Stimulated activated CD8-positive, alpha-beta memory T cell treated with anti-CD3 and anti-CD28 coated beads, Interleukin-4, amount 100 ng/mL, for 4 hours (primary cell): ENCODE results near the gene CWC27.
"Not testable (repeated sequence)": the region's sequence is repeated elsewhere in the genome, so short reads cannot be mapped to it uniquely, and the experiment has no call there.

ENCODE experiments used
- DNase-seq, 2 donors: peaks; one replicate each; pipeline ENCODE4 v3.0.0-alpha.2; 2020; ENCODE audit warnings: low read depth in 2 of 2, low spot score in 1 of 2

Gene CWC27

DNA sequence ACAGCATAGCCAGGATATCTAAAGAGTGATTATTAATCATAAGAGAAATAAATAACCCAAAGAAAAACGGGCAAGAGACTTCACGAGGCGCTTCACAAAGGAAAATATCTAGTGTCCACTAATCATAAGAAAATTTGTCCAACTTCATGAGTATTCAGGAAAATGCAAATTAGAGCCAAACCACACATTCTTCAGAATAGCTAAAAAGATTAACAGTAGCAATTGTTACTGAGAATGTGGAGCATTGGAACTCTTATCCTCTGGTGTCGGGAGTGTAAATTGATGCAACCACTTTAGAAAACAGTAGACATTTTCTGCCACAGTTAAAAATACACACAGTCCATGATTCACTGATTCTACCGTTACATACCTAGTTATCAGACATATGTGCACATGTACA lies 145.7 kb downstream of the CWC27 start:
- no peak for DNase-seq

DNA sequence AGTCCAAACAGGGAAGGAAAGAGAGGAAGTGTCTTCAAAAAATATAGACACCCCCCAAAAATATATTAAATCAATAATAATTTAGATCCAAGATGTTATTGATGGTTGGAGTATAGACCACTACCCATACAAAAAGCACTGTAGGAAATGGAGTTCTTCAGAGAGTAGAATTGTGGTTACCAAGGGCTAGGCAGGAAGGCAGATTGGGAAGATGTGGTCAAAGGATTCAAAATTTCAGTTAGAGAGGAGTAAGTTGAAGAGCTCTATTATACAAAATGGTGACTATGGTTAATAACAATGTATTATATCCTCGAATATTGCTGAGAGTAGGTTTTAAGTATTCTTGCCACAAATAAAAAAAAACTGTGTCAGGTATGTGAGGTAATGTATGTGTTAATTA lies 149.4 kb downstream of the CWC27 start:
- DNase-seq = no peak

GRCh38 chr5:64921386-64921785 lies 152.7 kb downstream of the CWC27 start:
- no peak for DNase-seq

- DNase-seq = no peak
Observed at GRCh38 chr5:64923151-64923685, 154.5 kb downstream of the CWC27 start.

GRCh38 chr5:64925123-64925522 lies 156.4 kb downstream of the CWC27 start:
- no peak for DNase-seq

DNA sequence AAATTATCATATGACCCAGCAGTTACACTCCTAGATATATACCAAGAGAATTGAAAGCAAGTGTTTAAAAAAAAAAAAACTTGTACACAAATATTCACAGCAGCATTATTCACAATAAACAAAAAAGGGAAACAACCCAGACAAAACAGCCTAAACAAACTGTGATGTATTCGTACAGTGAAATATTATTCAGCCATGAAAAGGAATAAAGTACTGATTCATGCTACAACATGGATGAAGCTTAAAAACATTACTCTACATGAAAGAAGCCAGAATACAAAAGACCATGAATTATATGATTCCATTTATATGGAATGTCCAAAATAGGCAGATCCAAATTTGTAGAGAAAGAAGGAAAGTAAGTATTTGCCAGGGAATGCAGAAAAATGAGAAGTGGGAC lies 161.1 kb downstream of the CWC27 start:
- no peak for DNase-seq

DNA sequence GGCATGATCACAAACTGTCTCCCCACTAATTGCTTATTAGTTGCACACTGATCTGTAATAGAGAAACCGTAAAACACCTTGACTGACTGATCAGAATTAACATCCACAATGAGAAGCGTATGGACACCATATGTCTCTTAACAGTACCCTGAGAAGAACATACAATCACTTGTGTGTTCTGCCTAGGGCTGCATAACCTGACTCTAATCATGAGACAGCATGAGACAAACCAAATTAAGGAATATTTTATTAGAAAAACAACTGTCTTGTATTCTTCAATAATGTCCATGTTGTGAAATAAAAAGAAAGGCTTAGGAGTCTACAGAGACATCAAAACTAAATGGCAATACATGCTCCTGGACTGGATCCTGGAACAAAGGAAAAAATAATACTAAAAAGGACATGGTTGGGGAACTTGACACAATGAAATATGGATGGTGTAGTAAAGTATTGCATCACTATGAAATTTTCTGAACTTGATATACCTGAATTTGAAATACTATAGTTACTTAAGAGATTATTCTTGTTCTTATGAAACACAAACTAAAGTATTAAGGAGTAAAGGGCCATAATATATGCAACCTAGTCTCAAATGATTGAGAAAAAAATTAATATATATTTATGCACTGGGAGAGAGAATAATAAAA lies 162.1 kb downstream of the CWC27 start:
- DNase-seq = no peak

DNA sequence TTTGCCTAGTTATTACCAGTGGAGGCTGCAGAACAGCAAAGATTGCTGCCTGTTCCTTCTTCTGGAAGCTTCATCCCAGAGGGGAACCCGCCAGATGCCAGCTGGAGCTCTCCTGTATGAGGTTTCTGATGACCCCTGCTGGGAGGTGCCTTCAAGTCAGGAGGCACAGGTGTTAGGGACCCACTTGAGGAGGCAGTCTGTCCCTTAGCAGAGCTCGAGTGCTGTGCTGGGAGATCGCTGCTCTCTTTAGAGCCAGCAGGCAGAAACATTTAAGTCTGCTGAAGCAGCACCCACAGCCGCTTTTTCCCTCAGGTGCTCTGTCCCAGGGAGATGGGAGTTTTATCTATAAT lies 170.7 kb downstream of the CWC27 start:
- not testable (repeated sequence) for DNase-seq

- DNase-seq = no peak
Observed at GRCh38 chr5:64939772-64940510, 171.2 kb downstream of the CWC27 start.

- no peak for DNase-seq
Observed at GRCh38 chr5:64942460-64942859, 173.7 kb downstream of the CWC27 start.

- DNase-seq = no peak
Observed at GRCh38 chr5:64944868-64945267, 176.1 kb downstream of the CWC27 start.

DNA sequence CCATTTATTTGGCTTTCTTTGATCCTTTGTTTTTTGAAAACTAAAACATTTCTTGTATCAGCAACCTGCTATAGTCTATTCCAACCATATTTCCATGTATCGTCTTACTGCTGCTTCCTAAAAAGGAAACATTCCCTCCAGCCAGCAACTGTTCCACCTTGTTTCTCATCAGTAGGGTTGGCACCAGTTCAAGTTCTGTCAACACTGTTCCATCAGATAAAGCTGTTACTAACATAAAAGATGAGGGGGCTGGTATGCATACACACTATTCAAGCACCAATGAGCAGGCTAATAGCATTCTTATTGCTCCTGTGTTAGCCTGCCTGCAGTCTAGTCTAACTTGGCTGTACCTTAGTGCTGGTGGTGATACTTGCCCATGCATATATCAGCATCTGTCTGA lies 178.3 kb downstream of the CWC27 start:
- no peak for DNase-seq

DNA sequence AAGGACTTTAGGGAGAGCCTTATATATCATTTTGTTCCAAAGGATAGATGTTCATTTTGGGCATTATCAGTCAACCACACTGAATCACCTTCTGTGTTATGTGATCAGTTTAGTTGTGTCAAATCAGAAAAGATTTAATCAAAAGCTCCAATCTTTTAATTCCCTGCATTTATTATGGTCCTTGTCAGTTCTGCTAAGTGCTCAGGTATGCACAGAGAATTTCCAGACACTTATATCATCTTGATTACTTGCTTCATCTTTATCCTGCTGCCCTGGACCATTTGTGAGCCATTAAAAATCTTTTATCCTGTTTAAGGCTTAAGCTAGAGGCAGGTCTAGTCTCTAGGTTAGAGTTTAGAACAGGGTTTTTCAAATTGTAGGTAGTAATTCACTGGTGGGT lies 179.1 kb downstream of the CWC27 start:
- no peak for DNase-seq

DNA sequence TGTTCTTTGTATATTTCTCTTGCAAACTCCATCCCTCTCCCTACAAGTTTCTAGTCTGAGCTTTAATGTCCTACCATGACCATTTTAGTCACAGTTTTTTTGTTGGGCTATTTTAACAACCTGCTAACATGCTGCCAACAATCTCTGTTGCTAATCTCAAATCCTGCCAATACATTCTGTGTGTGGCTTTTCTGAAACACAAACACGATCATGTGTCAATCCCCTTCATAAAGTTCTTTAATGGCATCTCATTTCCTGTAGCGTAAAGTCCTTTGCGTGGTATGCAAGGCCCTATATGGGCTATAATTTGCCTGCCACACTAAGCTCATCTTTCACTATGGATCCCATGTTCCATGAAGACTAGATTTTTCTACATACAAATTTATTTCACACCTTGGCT lies 180.6 kb downstream of the CWC27 start:
- no peak for DNase-seq

DNA sequence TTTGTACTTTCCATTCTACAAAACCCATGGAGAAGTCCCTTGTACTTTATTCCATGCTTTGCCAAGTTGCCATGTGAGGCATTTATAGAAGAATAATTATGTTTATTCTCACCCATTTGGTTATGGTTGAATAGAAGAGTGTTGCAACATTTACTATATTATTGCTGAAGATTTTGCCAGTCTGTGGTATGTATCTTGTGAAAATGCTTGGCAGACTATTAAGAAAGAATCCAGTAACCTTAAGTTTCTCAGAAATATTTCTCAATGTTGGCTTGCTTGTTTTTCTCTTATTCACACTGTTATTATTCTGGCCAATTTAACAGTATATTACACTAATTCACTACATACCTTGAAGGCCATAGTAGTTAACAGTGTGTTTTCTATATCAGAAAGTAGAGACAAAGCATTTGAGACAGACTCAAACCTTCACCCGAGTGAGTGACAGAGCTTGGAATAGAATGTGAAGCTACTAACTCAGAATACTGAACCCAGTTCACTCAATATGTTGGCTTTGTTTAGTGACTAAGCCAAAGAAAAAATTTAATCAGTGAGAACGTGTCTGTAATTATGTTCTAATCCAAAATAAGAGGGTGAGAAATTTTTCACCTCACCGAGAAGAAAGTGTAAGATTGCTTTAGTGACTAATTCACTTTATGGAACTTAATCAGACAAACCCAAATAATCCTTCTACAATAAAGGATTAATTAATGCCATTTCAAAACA lies 184.4 kb downstream of the CWC27 start:
- no peak for DNase-seq

- DNase-seq = no peak
Observed at GRCh38 chr5:64954518-64954917, 185.8 kb downstream of the CWC27 start.

GRCh38 chr5:64958757-64959391 lies 190.1 kb downstream of the CWC27 start:
- DNase-seq = no peak

GRCh38 chr5:64963278-64963677 lies 194.5 kb downstream of the CWC27 start:
- no peak for DNase-seq

- DNase-seq = no peak
Observed at GRCh38 chr5:64968591-64969110, 199.9 kb downstream of the CWC27 start.

DNA sequence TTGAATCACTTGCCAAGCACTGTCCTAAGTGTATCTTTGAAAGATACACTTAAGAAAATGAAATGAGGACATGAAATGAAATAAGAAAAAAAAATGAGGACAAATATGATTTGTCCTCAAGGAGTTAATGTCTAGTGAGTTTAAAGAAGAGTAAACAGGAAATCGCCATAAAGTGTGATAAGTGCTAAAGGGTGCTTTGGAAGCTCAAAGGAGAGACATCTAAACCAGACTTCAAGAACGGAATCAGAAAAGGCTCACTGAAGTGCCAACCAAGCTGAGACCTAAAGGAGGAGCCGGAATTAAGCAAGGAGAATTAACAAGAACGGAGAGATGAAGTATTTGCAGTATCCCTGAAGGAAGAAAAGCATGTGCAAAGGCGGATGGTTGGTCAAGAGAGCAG lies 200.8 kb downstream of the CWC27 start:
- no peak for DNase-seq

DNA sequence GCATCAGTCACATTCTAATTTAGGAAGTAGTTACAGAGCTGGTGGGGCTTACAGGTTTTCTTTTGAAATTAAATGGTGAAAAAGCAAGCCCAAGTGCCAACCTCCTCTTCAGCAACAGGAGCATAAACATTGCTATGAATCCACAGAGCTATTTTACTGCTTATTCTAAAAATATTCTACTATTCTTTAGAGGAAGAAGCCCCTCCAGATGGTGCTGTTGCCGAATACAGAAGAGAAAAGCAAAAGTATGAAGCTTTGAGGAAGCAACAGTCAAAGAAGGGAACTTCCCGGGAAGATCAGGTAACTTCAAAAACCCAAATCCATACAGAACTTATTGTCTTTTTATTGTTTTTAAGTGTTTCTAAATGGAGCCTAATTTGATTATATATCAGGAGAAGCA lies 202.8 kb downstream of the CWC27 start:
- DNase-seq = no peak
